HL-60 (cell line): ENCODE data around the gene EGR4.

Experiments
- GABPA ChIP-seq: IDR thresholded peaks from 2 replicates; pipeline ENCODE4 v1.6.1; 2012; ENCODE audit warnings: low read depth
- POLR2AphosphoS5 ChIP-seq: IDR thresholded peaks from 2 replicates; pipeline ENCODE4 v1.6.1; 2012; ENCODE audit warnings: low read depth
- SPI1 ChIP-seq: IDR thresholded peaks from 2 replicates; pipeline ENCODE4 v1.6.1; 2012; ENCODE audit warnings: low read depth, mild to moderate bottlenecking, borderline replicate concordance
- TF ChIP-seq, protein P1 (sequence below): IDR thresholded peaks from one replicate; pipeline ENCODE4 v1.5.1; 2011; ENCODE audit warnings: low read length, control low read depth, inconsistent platforms; ENCODE audit not compliant: insufficient read depth
- TF ChIP-seq, protein P2 (sequence below): IDR thresholded peaks from 2 replicates; pipeline ENCODE4 v1.6.1; 2012; ENCODE audit warnings: low read depth; ENCODE audit not compliant: insufficient replicate concordance

DNA sequence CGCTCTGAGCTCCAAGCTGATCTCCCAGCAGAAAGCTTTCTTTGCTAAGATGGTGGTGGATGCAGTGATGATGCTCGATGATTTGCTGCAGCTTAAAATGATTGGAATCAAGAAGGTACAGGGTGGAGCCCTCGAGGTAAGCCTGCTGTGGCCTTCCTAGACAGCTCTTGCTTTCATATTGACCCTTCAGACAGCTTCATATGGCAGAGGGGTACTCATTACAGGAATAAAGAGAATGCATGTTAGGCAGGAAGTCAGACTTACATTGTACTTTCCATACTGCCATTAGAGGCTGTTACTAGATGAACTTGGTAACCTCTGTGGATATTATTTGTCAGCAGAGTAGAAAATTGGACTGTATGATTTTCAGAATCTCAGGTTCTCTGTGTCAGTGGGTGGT is 48.8 kb downstream of the EGR4 start:
- TF ChIP-seq, protein P1, sequence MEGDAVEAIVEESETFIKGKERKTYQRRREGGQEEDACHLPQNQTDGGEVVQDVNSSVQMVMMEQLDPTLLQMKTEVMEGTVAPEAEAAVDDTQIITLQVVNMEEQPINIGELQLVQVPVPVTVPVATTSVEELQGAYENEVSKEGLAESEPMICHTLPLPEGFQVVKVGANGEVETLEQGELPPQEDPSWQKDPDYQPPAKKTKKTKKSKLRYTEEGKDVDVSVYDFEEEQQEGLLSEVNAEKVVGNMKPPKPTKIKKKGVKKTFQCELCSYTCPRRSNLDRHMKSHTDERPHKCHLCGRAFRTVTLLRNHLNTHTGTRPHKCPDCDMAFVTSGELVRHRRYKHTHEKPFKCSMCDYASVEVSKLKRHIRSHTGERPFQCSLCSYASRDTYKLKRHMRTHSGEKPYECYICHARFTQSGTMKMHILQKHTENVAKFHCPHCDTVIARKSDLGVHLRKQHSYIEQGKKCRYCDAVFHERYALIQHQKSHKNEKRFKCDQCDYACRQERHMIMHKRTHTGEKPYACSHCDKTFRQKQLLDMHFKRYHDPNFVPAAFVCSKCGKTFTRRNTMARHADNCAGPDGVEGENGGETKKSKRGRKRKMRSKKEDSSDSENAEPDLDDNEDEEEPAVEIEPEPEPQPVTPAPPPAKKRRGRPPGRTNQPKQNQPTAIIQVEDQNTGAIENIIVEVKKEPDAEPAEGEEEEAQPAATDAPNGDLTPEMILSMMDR = no peak
- TF ChIP-seq POLR2AphosphoS5 = no peak
- TF ChIP-seq, protein P2, sequence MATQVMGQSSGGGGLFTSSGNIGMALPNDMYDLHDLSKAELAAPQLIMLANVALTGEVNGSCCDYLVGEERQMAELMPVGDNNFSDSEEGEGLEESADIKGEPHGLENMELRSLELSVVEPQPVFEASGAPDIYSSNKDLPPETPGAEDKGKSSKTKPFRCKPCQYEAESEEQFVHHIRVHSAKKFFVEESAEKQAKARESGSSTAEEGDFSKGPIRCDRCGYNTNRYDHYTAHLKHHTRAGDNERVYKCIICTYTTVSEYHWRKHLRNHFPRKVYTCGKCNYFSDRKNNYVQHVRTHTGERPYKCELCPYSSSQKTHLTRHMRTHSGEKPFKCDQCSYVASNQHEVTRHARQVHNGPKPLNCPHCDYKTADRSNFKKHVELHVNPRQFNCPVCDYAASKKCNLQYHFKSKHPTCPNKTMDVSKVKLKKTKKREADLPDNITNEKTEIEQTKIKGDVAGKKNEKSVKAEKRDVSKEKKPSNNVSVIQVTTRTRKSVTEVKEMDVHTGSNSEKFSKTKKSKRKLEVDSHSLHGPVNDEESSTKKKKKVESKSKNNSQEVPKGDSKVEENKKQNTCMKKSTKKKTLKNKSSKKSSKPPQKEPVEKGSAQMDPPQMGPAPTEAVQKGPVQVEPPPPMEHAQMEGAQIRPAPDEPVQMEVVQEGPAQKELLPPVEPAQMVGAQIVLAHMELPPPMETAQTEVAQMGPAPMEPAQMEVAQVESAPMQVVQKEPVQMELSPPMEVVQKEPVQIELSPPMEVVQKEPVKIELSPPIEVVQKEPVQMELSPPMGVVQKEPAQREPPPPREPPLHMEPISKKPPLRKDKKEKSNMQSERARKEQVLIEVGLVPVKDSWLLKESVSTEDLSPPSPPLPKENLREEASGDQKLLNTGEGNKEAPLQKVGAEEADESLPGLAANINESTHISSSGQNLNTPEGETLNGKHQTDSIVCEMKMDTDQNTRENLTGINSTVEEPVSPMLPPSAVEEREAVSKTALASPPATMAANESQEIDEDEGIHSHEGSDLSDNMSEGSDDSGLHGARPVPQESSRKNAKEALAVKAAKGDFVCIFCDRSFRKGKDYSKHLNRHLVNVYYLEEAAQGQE = no peak
- no peak for TF ChIP-seq GABPA
- TF ChIP-seq SPI1 = no peak
